GM18858 (cell line): Measurements from ENCODE around the gene TIMM8A.

Experiments used
- ATAC-seq: cut with Tn5 transposase; IDR thresholded peaks from one replicate; pipeline ENCODE4 v1.9.1; 2021; ENCODE audit not compliant: unreplicated experiment

TIMM8A gene, protein sequence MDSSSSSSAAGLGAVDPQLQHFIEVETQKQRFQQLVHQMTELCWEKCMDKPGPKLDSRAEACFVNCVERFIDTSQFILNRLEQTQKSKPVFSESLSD

DNA sequence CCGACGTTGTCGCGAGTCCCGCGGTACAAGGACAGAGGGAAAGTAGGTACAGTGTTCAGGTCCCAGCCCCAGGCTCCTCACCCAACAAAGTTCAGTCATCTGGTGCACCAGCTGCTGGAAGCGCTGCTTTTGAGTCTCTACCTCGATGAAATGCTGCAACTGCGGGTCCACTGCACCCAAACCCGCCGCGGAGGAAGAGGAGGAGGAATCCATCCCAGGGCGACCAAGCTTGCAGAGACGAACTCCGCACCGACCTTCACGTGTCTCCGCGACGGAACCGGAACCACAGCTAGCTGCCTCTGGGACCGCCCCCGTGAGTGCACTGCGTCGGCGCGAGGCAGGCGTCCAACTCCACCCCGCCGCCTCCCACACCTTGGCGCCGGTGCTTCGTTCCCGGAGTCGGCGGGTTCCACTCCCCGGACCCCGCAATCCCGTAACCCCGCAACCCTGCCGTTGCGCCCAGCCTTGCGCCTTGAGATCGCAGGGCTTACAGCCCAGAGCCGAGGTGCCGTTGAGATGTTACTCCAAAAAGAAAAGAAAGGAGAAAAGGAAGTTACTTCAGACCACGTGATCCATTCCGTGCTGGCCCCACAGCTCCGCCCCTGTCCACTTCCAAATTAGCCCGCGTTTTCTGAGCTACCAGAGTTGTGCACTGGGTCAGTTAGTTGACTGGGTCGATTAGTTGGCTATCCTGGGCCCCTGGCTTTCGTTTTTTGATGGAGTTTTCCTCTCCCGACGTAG is at the start of gene TIMM8A:
TSS of gene TIMM8A (minus strand) at position 291 of the 741 bp plus-strand sequence. CDS start at position 213, 78 bp downstream.
- peak; percentile 94 for ATAC-seq

DNA sequence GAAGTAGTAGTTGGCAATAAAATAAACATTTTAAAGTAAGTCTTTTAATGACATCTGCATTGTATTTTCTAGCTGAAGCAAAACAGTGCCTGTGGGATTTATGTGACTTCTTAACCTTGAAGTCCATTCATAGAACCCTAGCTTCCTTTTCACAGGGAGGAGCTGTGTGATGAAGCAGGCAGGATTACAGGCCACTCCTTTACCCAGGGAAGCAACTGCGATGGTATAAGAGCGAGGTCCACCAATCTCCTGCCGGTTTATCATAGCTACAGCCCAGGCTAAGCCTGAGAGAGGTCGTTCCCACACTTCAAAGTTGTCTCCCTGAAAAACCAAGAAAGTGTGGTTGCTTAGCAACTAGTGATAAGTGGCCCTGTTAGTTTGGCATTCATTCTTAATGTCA is 49.2 kb upstream of the TIMM8A start:
- no peak for ATAC-seq

DNA sequence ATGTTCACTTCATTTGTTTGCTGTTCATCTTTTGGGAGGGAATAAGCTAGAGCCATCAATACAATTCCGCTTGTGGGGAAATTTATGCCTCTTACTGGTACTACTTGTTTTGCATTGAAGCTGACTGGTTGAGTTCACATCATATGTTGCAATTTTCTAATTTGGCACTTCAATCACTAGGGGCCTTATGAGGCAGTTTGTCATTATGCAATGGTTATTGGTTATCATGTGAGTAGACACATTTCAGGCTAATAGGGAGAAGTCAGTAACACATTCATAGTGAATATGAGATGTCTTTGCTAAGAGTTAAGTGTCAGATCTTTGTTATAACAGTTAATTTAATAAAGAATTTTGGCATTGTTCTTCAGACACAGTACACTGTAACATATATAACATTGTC is 47.2 kb upstream of the TIMM8A start:
- ATAC-seq: no peak

DNA sequence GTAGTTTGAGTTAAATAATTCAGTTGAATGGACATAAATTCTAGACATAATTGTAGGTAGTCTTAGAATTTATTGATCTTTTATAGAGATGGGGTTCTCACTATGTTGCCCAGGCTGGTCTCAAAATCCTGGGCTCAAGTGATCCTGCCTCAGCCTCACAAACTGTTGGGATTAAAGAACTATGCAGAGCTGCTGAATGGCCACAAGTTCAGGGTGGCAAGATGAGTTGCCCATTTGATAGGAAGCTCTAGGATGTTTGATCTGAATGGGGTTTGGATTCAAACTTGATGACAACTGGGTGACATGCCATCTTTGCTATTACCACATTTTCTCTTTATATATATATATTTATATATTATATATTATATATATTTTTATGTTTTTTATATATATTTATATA is 45.8 kb upstream of the TIMM8A start:
- no peak for ATAC-seq

DNA sequence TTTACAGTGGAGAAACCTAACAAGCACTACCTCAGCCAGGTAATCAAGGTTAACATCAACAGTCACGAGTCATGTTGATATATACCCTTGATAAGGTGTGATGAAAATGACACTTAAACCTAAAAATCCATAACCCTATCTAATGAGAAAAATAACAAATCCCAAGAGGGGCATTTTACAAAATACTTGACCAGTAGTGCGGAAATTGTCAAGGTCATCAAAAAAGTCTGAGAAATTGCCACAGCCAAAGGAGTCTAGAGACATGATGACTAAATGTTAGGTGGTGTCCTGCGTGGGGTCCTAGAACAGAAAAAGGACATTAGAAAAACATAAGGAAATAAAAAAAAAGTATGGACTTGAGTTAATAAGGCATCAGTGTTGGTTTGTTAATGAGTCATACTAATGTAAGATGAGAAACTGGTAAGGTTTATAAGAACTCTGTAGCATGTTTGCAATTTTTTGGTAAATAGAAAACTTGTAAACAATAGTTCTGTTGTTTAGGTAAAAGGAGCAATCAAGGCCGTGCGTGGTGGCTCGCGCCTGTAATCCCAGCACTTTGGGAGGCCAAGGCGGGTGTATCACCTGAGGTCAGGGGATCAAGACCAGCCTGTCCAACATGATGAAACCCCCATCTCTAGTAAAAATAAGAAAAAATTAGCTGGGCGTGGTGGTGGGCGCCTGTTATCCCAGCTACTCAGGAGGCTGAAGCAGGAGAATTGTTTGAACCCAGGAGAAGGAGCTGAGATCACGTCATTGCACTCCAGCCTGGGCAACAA is 45.2 kb upstream of the TIMM8A start:
- no peak for ATAC-seq

DNA sequence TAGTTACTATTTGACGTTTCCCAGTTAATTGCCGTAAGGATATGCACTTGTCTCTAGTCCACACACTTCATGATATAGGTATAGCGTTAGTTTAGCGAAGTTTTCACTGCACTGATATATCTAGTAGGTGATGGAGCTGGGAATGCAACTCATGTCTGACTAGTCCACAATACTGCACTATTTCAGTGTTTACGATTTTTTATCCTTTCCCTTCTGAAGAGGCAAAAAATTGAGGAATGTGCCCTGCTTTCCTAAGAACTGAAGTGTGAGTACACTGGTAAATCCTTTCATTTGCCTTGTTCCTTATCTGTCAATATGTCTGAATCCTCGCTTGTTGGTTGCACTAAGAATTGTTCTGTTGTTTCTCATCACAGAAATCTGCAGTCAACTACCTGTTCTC is 43.3 kb upstream of the TIMM8A start:
- ATAC-seq: no peak

DNA sequence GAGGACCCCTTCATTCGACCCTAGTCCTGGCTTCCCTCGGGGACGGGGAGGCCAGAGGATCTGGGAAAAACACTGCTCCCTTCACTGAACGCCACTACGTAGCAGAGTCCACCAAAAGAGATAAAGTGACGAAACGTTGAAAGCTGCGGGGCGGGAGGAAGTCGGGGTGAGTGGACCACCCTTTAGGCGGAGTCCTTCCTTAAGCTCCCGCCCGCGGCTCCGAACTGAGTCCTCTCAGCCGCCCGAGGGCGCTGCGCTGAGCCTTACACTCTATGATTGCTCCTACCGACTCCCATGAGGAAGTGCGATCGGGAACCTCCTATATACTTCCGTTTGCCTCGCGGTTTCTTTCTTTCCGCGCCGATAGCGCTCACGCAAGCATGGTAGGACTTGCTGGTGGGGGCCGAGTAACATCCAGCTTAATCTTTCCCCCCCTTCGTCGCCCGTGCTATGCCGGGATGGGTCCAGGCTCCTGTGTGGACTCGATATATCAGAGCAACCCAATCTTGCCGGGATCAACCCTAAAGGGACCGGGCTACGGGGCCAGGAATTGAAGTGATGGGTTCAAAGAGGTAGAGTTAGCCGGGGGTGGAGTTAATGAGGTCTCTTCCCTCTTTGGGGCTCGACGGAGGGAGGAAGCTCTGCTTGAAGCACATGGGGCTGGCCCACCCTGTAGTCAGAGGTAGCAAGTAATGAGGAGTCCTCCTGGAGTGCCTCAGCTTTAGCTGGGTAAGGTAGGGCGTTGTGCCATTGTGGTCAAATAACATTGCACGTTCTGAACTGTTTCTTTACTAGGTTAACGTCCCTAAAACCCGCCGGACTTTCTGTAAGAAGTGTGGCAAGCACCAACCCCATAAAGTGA is 42.4 kb upstream of the TIMM8A start, which contains the start of gene RPL36A:
TSS of gene RPL36A (plus strand) at position 348 of the 862 bp plus-strand sequence. CDS start at position 381, 33 bp downstream.
- peak; percentile 76 for ATAC-seq

DNA sequence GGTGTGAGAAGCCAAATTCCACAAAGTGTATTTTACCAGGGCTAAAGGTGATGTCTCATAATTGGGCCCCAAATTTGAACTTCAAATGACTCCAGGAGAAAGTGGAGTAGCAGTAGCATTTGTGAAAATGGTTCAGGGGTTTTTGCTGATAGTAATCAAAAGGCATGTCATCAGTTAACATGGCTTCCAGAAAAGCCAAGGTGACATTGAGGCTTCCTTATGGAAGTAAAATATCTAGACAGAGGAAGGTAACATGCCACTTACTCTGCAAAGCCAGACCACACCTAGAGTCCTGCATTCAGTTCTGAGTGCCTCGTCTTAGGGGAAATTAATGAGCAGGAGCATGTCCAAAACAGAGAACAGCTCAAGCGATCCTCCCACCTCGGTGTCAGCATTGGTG is 40.1 kb upstream of the TIMM8A start:
- ATAC-seq: no peak

DNA sequence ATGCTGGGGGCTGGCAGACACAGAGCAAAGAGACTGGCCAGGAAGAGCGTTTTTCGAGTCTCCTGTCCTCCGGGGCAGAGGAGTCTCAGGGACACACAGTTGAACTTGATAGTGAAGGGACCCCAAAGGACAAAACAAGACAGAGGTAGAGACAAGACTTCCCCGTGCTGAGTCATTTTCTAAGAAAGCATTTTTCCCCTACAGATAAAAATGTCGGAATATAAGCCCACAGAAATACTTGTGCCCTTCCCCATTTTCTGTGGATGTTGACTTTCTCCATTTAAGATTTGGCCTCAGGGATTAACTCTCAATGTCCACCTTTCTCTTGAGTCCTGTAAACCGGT is 38.0 kb upstream of the TIMM8A start:
- no peak for ATAC-seq

DNA sequence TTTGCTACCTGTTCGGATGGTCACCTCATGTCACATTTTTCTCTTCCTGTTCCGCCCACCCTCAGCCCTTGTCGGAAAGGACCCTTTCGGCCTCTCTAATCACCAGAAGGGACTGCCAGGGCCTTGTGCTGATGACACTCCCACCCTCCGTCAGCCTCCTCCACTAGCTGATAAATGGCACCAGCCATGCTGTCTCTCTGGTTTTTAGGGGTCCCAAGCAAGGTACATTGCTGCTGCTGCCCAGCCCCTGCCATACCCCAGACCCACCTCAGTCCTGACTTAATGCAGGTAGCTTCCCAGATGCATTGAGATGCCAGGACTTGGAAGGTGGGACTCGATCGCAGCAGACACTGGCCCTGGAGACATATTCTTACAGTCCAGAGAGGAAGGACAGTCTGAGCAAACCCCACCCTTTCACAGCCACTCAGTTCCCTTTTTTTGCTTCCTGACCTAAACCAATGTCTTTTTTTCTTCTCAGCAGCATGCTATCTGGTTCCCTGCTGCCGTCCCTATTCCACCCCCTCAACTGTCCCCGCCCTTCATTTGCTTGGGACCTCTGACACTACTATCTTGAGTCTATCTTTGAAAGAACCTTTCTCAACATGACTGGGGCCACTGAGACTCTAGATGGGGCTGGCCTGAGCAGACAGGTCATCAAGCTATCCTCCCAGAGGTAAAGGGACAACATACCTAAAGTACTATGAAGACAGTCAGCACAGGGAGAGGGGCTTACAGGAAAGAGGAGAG is 37.4 kb upstream of the TIMM8A start, which contains the start of gene BTK:
TSS of gene BTK (minus strand) at position 397 of the 747 bp plus-strand sequence. CDS start 10,907 bp downstream, outside the sequence.
- peak; percentile 49 for ATAC-seq

DNA sequence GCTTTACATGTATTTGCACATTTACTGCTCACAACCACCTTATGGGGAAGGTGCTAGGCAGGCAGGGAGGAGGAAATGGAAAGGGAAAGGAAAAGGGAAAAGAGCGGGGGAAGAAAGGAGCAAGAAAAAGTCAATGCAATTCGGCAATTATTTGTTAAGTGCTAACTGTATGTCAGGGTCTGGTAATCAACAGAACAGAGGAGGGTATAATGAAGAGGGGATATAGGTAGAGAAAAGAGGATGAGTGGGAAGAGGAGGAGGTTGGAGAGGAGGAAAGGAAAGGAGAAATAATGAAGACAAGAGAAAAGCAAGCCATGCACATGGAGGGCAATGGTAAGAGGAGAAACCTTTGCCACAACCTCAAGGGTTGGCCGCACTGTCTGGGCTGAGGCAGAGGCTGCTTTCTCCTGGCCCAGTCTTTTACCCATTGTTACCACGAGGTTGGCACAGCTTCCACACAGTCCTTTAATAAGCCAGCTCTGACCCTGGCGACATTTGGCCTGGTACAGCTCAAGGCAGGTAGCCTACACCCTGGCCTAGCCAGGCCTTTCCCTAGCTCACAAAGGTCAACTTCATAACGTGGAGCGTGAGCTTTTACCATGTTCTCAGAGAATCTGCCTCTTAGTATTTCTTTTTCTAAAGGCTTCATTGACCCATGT is 36.6 kb upstream of the TIMM8A start:
- ATAC-seq: no peak

DNA sequence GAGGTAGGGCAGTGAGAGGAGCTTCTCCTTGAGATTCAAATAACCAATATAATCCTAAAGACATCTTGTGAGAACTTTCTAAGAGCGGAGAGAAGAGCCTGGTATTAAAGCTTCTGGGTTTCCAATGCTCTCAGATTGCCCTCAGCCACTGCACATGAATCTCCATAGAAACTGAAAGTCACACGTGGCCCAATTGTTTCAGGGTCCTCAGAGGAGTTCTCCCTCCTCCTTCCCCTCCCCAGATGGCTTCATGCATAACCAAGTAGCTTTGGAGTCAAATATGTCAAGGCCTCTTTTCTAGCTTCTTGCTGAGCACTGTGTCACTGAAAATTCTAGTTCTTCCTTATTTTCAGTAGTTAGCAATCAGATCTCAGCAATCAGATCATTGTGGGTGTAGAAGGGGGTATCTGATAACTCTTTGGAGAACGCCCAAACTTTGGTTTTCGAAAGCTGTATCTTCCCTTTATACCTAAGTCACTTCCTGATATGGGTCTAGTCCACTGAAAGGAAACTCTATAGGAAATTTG is 35.2 kb upstream of the TIMM8A start:
- peak; percentile 79 for ATAC-seq

DNA sequence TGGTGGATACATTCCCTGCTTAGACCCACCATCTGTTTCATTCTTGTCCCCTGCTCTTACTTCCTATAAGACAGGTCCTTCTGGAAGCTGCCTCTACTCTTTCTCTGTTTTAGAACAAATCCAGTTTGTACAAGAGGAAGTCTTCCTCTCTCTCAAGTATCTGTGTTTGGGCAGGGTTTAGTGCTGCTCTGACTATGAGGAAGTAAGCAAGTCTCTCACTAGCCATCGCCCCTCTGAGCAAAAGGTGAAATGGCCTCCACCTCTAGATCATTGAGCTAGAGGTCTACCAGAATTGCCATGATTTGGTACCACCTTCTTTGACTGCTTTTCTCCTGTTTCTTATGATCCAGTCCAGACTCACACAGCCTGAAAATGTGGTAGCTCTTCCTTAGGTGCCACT is 29.0 kb upstream of the TIMM8A start:
- ATAC-seq: no peak

DNA sequence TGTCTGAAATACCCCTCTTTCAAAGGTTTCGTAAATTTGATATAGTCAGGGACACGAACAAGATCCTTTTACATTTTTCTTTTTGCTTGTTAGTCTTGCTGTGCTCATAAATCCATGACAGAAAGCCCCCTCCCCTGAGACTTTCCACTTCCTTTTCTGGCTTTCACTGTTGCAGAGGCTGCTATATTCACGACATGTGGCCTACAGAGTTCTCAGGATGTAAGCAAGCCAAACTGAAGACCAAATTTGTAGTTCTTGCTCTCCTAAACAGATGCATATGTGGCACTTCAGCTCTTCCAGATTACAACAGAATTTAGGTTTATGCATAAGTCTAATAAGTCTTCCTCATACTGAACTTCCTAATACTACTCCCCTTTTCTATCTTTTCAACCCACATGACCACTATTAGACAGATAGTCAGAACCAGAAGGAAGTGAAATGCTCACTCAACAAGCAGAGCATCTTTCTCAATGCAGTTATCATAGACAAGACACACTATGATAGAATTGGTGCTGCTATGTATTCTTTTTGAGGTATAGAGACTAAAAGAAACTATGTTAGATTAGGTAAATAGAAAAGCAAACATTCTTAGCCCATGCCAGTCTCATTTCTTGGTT is 22.5 kb upstream of the TIMM8A start:
- ATAC-seq: peak; percentile 72

DNA sequence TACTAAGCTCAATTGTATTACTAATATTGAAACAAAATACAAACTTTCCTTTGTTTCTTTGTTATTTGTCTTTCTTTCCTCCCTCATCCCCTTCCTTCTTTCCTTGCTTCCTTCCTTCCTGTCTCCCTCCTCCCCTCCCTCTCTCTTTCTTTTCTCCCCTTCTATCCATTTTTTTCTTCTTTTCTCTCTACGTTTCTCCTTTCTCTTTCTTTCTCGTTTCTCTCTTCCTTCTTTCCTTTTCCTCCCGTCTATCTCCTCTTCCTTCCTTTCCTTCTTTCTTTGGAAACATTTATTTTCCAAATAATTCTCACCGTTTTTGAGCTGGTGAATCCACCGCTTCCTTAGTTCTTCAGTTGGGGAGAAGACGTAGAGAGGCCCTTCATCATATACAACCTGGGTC is 21.1 kb upstream of the TIMM8A start:
- no peak for ATAC-seq

DNA sequence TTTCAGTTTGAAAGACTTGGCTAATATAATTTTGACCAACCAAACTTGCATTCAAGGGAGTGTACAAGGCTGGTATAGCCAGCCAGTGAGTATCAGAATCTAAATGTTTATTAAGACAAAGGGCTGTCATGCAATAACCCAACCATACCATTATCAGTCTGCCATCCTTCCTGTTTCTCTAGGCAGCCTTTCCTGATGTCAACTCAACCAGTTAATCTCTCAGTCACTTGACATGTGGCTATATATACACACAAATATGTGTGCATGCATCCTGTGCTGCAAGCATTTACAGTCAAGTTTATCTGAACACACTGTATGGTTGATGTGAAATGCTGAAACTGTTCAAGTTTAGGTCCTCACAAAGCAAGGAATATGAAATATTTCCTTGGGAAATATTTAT is 20.3 kb upstream of the TIMM8A start:
- ATAC-seq: no peak

DNA sequence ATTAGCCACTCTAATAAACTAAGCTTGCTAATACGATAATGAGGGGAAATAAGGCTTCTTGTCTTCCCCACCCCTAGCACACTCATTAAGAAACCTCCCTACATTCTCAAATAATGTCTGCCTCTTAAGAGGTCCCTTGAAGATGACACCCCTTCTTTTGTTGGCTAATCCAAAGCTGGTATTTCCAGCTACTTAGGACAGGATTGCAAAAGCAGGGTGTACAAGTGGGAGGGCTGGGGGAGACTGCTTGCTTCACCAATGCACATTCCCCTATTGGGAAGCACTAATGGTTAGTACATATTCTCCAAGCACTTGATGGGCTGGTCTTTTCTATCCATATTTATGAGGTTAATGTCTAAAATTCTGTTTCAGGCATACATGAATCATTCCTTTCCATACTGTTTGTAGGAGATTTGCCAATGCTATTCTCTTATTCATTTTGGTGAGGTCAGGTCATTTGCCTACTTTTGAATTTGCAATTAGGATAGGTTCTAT is 16.8 kb upstream of the TIMM8A start:
- ATAC-seq: no peak

DNA sequence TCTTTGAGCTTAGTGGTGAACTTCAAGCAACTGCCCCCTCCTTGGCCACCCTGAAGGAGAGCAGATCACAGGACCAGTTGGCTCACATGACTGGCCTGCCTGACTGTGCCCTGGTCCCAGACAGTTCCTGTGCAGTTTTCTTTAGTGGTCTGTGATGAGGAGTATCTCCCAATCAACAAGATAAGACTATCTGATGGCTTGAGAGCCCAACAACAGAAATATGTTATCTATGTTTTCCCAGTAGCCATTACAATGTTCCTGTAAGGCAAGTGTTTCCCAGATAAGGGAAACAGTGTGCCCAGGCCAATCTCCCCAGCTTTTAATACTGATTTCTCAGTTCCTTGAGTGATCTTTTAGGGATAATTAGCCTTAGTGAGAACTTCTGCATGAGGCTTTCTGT is 14.2 kb upstream of the TIMM8A start:
- ATAC-seq: no peak

DNA sequence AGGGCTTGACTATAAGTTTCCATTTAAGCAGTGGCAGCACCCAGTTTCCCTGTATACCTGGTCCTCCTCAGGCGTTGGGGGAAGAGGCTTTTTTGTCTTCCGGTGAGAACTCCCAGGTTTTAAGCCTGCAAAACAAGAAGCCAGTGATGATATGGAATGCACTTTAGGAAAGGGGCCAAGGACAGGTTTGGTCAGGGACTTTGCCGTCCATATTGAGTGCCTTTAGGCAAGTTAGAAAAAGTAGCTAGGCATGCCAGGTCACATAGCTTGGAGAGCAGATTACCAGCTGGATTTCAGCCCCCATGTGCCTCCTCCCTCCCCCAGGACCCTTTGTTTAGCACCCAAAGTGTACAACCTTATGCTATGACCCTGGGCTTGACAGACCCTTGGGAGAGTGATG is 13.6 kb upstream of the TIMM8A start:
- no peak for ATAC-seq
